HG03095 (cell line): Measurements from ENCODE around the gene PCNX2.

Experiments used
- ATAC-seq: cut with Tn5 transposase; IDR thresholded peaks from one replicate; pipeline ENCODE4 v1.9.1; 2021; ENCODE audit warnings: moderate library complexity; ENCODE audit not compliant: unreplicated experiment

PCNX2 gene

GRCh38 chr1:233257786-233258185 lies 37.7 kb downstream of the PCNX2 start:
- no peak for ATAC-seq

DNA sequence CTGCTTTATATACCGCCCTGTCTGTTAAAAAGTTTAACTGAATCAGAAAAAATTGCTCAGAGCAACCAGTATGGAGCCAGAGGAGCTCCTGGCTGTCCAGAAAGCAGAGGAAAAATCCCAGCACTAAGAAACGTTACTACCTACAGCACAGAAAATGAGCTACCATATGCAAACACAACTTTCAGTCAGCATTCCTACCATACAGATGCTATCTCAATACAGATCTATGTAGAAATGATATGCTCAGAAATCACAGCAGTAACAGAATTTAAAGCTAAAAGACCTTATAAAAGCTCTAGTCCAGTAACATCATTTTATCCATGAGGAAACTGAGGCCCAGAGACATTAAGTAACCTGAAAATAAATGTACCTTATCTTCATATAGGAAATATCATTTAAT lies 38.7 kb downstream of the PCNX2 start:
- no peak for ATAC-seq

DNA sequence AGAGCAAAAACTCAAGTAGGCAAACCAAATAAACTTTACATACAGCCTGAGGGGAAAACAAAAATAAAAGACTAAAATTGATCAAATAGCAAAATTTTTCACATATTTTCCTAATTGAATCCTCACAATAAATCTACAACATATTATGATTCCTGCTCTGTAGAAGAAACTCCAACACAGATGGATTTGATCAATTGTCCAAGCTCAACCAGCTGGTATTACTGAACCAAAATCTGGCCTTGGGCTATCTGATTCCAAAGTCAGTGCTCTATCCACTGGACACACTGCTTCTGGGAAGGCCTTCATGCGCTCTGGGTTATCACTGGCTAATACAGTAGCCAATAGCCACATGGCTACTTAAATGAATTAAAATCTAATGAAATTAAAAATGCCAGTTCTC lies 39.3 kb downstream of the PCNX2 start:
- no peak for ATAC-seq

GRCh38 chr1:233255145-233255544 lies 40.4 kb downstream of the PCNX2 start:
- no peak for ATAC-seq

DNA sequence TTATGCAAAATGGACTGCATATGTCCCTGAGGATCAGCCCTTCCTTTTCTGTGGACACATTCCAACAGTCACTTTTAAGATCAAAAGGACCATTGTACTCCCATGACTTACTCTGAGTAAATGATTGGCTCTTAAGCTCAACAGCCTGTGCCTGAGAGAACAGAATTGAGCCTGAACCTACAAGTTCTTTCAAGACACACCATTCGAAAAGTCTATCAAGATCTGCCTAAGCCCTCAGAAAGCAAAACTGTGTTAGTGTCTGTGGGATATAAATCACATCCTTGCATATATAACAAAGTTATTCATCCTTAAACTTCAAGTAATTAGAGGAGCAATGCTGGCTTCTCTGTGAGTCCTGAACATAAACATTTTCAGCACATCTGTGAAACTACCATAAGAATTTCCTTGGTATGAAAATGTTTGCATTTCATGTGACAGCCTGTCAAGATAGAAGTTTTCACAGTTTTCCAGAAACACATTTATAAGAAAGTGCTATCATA lies 41.6 kb downstream of the PCNX2 start:
- no peak for ATAC-seq

- no peak for ATAC-seq
These were observed 42.2 kb downstream of the PCNX2 start for GRCh38 chr1:233253231-233253831.

DNA sequence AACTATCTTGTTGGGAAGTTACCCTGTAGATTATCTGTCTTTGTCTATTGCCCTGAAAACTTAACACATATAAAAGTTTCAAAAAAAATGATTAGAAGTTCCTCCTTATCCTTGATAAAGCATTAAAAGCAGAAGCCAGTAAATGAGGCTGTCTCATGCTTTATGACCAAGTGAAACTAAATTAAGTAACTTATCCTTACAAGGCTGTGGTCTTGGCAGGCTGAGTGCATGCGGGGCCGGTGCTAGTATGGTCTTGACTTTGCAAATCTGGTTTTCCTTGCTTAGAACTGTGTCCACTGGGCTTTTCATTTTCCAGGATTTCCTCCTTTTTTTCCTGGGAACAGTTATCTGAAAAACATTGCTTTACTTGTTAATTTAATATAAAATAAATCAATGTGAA lies 43.1 kb downstream of the PCNX2 start:
- ATAC-seq: no peak

- no peak for ATAC-seq
These were observed 44.3 kb downstream of the PCNX2 start for GRCh38 chr1:233251201-233251720.

DNA sequence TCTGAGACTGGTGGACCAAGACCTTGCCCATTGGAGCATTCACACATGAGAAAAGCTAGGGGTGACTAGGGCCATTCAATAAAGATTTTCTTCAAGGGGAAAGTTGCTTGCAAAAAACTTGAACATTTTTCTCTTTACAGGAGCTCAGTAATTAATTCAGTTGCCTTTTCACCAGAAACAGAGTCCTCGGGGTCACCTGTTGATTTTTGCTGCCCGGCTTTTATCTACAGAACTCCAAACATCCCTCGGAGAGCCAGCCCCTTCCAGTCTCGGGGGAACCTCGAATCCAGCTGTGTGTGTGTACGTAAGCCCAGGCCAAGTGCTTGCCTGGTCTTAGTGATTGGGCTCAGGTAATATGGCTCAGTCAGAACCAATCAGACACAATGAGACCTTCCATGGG lies 47.5 kb downstream of the PCNX2 start:
- no peak for ATAC-seq

DNA sequence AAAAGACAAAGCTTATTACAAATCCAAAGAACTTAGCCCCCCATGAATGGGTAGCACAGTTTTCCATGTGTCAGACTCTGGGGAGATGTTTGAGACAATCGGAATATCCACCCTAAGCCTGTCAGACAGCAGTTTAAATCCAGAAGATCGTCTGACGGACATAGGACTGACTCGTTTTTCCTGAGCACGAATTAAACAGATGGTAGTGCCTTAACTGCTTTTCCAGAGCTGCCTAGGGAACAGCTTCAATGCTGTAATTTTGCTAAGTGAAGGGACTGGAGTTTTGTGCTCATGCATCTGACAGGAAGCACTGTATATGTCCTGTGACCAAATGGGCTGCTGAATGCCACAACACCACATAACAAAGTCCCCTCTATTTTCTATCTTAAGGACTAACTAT lies 48.6 kb downstream of the PCNX2 start:
- ATAC-seq: no peak

DNA sequence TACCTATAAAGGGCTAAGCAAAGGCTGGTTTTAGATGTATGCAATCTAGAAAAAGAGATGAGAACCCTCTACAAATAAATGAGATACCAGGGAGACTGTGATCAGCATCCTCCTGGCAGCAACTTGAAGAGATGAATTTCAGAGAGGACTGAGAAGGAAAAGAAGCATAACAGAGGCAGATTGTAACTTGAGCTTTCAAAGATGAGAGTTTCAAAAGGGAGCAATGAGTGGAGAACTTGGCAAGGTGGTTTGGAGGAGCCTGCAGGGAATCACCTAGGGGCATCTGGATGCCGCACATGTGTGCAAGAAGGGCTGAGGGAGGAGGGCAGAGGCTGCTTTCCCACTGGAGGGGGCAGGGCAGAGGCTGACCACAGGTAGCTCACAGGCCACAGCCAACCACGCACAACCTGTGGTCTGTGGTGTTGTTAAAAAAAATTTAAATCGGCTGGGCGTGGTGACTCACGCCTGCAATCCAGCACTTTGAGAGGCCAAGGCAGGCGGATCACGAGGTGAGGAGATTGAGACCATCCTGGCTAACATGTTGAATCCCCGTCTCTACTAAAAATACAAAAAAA lies 50.2 kb downstream of the PCNX2 start:
- ATAC-seq: no peak

DNA sequence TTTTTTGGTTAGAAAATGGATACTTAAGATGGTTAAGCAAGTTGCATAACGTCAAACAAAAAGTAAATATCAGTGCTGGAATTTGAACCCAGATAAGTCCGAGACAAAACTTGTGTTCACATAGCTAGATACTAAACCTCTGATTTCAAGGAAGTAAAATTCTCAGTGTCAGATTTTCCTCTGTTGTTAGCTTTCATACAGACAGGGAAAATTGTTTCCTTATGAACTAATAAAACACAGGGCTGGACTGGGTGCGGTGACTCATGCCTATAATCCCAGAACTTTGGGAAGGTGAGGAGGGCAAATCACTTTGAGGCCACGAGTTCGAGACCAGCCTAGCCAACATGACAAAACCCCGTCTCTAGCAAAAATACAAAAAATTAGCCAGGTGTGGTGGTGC lies 51.3 kb downstream of the PCNX2 start:
- ATAC-seq: no peak

GRCh38 chr1:233242827-233243483 lies 52.6 kb downstream of the PCNX2 start:
- ATAC-seq: no peak

DNA sequence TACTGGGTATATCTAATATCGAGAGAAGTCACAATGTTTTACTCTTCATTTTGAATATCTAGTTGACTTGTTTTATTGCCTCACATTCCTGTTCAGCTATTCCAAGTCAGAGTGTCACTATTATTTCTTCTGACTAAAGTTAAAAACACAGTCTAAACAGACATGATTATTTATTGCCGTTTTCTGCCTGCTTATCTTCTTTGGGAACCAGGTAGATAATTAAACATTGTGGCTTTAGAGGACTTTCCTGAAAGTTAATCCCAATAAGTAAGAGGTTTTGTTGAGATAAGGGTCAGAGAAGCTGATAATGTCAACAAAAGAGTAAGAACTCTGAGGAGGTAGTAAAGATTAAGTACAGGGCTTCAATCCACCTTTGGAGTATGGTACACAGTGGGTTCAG lies 53.8 kb downstream of the PCNX2 start:
- no peak for ATAC-seq

- no peak for ATAC-seq
These were observed 54.5 kb downstream of the PCNX2 start for GRCh38 chr1:233240829-233241682.

GRCh38 chr1:233240371-233240770 lies 55.2 kb downstream of the PCNX2 start:
- no peak for ATAC-seq

DNA sequence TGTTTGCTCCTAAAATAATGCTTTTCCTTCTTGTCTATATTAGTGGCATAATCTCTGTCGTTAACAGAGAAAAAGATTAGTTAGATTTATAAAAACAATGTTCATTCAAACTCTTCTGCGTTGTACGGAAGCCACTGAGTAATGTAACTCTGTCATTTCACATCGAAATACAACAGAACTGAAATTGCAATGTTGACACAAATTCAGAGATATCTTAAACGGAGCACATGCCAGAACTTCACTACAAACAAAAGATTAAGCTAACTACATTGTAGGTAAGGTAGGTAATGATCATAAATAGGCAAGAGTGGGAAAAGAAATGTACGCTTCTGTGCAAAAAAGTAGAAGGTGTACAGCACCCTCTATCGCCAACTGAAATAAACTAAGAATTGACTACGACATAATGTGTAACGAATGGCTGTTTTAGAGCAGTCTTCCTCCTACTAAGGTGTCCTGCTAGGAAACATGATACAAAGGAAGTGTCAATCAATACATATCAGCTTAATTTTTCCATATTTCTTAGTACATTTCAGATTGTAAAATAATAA lies 56.6 kb downstream of the PCNX2 start:
- ATAC-seq: no peak

GRCh38 chr1:233237647-233238046 lies 57.9 kb downstream of the PCNX2 start:
- ATAC-seq: no peak

DNA sequence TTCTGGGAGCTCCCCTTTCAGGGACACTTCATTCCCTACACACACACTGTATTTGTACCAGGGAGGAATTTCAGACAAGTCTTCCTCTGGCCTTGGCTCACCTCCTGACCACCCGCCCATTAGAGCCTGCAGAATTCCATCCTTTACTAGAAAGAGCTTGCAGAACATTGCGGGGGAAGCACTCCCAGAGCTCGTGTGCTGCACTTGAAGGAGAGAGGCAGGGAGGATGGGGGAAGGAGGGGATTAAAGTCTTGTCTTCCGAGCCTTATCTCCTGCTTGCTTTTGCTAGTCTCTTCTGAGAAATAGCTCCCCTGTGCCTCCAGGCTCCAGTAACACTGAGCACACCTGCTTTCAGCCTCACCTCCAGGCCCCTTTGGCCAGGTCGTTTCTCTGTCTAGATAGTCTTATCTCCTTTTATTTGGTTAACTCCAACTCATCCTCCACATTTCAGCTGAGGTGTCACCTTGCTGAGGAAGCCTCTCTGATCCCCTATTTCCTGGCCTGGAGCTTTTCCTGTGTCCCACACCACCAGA lies 62.0 kb downstream of the PCNX2 start:
- ATAC-seq: no peak

GRCh38 chr1:233230011-233230410 lies 65.5 kb downstream of the PCNX2 start:
- no peak for ATAC-seq

DNA sequence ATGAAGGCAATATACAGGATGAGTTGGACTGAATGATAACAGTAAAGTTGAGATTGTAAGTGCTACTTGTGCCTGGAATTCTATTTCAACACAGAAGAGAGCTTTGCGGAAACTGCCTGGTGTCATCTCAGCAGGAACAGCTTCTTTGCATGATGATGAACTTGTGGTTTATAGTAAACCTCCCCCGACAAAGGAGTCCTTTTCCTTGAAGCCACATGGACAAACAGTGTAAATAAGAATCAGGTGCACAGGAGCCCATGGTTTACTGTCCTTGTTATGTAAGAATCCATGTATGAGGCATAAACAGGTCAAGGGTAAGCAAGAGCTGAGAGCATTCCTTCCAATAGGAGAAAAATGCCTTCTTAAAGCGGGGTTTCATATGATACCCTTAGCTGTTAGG lies 66.2 kb downstream of the PCNX2 start:
- no peak for ATAC-seq
